NB4 (cell line): ENCODE measurements around the gene LGALS1.

Experiments used
- DNase-seq: peaks from one replicate; pipeline ENCODE4 v3.0.0; 2010; ENCODE audit warnings: low read depth
- H3K4me3 ChIP-seq: one replicate; pipeline ENCODE4 v1.5.1; 2011; ENCODE audit warnings: mild to moderate bottlenecking, low read depth, low read length, moderate library complexity
- CTCF ChIP-seq: IDR thresholded peaks from one replicate; pipeline ENCODE4 v1.5.1; 2012; ENCODE audit warnings: low read depth, low read length
- MAX ChIP-seq: IDR thresholded peaks from 2 replicates; pipeline ENCODE4 v1.6.1; 2011; ENCODE audit warnings: low read depth, low read length
- MYC ChIP-seq: IDR thresholded peaks from 2 replicates; pipeline ENCODE4 v1.6.1; 2011; ENCODE audit warnings: low read depth, low read length
- POLR2A ChIP-seq: IDR thresholded peaks from 2 replicates; pipeline ENCODE4 v1.6.1; 2011; ENCODE audit warnings: mild to moderate bottlenecking; ENCODE audit not compliant: insufficient read length; ENCODE audit errors: extremely low read depth

The LGALS1 gene

GRCh38 chr22:37663521-37664140 is 11.8 kb upstream of the LGALS1 start:
- no peak for DNase-seq
- TF ChIP-seq MAX: no peak
- no peak for TF ChIP-seq CTCF
- TF ChIP-seq MYC: no peak
- no peak for TF ChIP-seq POLR2A
- H3K4me3 ChIP-seq: no peak overlapping the region

GRCh38 chr22:37664249-37665101 is 11.0 kb upstream of the LGALS1 start:
- DNase-seq: no peak
- H3K4me3 ChIP-seq: no peak overlapping the region
- TF ChIP-seq MAX (no peak), CTCF (no peak), POLR2A (no peak), MYC (no peak)

GRCh38 chr22:37665487-37665886 is 9.9 kb upstream of the LGALS1 start:
- no peak for TF ChIP-seq CTCF
- DNase-seq: no peak
- no peak overlapping the region for H3K4me3 ChIP-seq

- no peak overlapping the region for H3K4me3 ChIP-seq
- no peak for TF ChIP-seq CTCF
- TF ChIP-seq MAX: no peak
- TF ChIP-seq MYC: no peak
- no peak for TF ChIP-seq POLR2A
- no peak for DNase-seq
Measured at GRCh38 chr22:37669586-37669985, 5.8 kb upstream of the LGALS1 start.

GRCh38 chr22:37672206-37672919 is 3.1 kb upstream of the LGALS1 start:
- TF ChIP-seq POLR2A (no peak), MAX (no peak), CTCF (no peak), MYC (no peak)
- no peak for DNase-seq
- no peak overlapping the region for H3K4me3 ChIP-seq
